Measurements from ENCODE around the gene ASB11. TPM values are rescaled to one million over a fixed set of nuclear protein-coding genes. Genes with fewer than 3 reads are reported as not detected.

ASB11 gene
- total RNA-seq, 4 donors from 2014 or later, result not detected

DNA sequence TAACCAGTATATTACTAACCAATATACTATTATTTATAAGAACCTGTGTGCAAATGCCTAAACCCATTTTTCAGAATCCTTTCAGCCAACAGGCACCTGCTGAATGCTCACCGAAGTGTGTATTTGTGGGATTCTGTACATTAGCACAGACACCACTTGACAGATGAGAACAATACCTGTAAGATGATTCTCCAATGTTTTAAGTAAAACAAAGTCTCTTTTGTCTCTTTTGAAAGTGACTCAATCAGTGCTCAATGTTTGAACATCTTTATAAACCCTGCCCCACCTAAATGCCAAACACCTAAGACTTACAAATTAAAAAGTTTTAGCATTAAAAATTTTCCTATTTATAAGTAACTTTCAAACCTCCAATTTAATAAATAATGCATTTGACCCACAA is 46.3 kb downstream of the ASB11 start:
- ATAC-seq (ENCODE audit: low FRiP score) (no peak), DNase-seq (ENCODE audit: low spot score) (no peak)
- TF ChIP-seq, protein P1, sequence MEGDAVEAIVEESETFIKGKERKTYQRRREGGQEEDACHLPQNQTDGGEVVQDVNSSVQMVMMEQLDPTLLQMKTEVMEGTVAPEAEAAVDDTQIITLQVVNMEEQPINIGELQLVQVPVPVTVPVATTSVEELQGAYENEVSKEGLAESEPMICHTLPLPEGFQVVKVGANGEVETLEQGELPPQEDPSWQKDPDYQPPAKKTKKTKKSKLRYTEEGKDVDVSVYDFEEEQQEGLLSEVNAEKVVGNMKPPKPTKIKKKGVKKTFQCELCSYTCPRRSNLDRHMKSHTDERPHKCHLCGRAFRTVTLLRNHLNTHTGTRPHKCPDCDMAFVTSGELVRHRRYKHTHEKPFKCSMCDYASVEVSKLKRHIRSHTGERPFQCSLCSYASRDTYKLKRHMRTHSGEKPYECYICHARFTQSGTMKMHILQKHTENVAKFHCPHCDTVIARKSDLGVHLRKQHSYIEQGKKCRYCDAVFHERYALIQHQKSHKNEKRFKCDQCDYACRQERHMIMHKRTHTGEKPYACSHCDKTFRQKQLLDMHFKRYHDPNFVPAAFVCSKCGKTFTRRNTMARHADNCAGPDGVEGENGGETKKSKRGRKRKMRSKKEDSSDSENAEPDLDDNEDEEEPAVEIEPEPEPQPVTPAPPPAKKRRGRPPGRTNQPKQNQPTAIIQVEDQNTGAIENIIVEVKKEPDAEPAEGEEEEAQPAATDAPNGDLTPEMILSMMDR (IDR thresholded peaks at IDR 0.05), result no peak

DNA sequence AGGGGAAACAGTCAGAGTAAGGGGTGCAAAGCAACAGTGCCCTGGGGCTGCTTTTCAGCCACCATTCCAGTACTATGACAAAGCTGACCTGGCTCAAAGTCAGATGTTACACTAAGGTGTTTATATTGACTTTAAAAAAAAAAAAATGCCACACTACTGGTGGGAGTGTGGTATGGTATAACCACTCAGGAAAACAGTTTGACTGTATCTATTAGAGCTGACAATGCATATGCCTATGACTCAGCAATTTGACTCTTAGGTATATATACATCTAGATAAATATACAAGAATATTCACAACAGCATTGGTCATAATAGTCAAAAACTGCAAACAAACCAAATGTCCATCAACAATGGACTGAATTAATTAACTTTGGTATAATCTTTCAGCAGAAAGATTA is 60.6 kb downstream of the ASB11 start:
- TF ChIP-seq, protein P1 (IDR thresholded peaks at IDR 0.05), result no peak

DNA sequence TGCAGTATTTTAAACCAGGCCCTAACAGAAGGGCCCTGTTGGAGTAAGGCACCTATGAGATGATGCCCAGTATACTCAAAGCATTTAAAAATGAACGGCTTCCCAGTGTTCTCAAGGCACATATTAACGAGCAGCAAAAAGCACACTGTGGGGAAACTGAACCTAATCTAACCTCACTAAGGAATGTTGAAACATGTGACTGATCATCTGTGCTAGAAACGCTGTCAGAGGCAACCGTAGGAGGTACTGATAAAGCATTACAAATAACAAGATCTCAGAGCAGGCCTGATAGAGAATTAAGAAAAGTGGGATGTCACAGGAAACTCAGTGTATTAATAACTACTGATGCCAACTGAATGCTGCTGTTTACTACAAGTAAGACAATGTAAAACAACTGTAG is 69.5 kb downstream of the ASB11 start:
- DNase-seq (ENCODE audit: low spot score) (no peak), ATAC-seq (ENCODE audit: low FRiP score) (no peak)
- TF ChIP-seq, protein P1 (IDR thresholded peaks at IDR 0.05), result no peak

More for the DNA sequence above, 60.6 kb downstream of the ASB11 start:
- DNase-seq (ENCODE audit: low spot score), result no peak
- no peak for ATAC-seq (ENCODE audit: low FRiP score)

DNA sequence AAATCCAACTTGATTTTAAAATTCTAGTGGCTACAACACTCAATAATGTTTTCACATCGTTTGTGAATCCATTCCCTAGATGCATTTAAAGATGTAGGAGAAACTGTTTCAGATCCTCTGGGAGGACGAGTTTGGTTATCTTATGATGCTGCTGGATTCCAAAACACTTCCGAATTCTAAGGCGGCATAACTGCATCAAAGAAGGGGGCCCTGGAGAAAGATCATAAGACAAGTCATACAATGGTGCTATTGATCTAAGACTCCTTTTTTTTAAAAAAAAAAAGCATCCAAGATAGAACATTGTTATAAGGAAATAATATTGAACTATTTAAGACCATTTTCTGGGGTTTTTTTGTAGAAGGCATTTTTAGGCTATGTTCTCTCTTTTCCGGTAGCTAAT is 71.0 kb downstream of the ASB11 start:
- TF ChIP-seq, protein P1 (IDR thresholded peaks at IDR 0.05), result no peak

DNA sequence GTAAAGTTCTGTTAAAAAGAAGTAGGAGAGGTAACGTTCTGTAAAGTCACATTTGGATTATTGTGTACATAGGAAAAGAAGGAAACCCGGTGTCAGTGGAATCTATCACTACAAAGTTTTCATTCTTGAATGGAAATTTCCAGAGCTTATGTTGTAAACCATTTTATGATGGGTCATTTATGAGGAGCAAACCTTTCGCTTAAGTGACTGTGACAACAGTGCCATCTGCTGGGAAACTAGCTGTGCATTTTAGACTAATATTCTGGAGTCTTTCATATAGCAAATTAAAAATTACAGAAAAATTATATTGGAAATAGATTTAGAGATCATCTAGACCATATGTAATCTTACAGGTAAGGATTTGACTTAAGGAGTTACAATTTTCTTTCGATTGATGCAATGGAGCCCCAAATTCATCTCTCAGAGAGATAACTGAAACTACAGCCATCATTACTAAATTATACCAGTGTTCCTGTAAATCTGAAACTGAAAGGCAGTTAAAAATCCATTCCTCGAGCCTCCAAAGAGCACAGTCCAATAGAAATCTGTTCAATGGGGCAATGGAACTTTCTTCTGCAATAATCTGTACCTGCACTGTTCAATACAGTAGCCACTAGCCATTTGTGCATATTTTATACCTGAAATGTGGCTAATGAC is 72.4 kb downstream of the ASB11 start:
- peak; percentile 24 for DNase-seq (ENCODE audit: low spot score)
- ATAC-seq (ENCODE audit: low FRiP score), result no peak
- TF ChIP-seq, protein P1 (IDR thresholded peaks at IDR 0.05), result no peak

More for the DNA sequence above, 71.0 kb downstream of the ASB11 start:
- no peak for ATAC-seq (ENCODE audit: low FRiP score)
- DNase-seq (ENCODE audit: low spot score), result no peak

DNA sequence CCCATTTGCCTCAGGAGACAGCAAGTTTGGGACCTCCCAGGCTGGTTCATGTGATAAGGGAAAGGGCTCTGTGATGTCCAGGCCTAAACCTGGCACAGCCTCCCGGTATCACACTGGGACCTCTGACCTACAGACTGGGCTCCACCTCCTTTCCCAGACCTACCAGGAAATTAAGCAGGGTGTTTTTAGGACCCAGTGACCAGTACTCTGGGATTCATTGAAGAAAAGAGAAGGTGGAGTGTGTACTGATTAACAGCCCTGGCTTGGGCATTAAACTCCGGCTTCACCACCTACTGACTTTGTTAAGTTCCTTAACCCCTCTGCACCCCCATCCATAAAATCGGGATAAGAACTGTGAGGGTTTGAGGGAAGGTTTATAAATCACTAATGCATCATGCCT is 74.1 kb downstream of the ASB11 start:
- ATAC-seq (ENCODE audit: low FRiP score), result no peak
- TF ChIP-seq, protein P1 (IDR thresholded peaks at IDR 0.05), result no peak
- DNase-seq (ENCODE audit: low spot score), result no peak

DNA sequence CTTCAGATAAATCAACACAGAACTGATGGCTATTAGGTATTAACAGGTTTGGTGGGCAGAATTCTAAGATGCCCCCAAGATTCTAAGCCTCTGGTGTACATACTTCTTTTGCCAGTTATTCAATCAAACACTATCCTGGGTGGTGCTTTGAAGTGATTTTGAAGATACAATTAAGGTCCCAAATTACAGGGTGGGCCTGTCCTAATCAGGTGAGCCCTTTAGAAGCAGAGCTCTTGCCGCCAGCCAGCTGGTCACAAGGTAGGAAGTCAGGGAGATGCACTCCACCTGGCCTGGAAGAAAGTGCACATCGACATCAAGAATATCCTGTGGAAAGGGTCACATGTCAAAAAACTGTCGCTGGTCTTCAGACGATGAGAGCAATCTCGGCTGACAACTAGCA is 75.0 kb downstream of the ASB11 start:
- DNase-seq (ENCODE audit: low spot score) (no peak), ATAC-seq (ENCODE audit: low FRiP score) (no peak)
- TF ChIP-seq, protein P1 (IDR thresholded peaks at IDR 0.05), result no peak
